Measurements from ENCODE around the gene NTNG2. TPM values are rescaled to one million over a fixed set of nuclear protein-coding genes. Genes with fewer than 3 reads are reported as not detected.

Gene NTNG2
- total and polyA plus RNA-seq, 9 of the 15 experiments (the other 6 are each of a cell fraction or from before 2014, with no cell fraction given): 0.01 to 0.11 (median 0.09) TPM; not detected in 6

GRCh38 chr9:132228062-132228461 lies 66.2 kb downstream of the NTNG2 start:
- H3K36me3 ChIP-seq (ENCODE audit: control insufficient read depth, insufficient read depth, low read length): no peaks in the 10 kb centered on the region
- peaks cover 28 to 59% of the 10 kb centered on the region in 2 experiments; a peak in 4 of 5 replicates for H3K27me3 ChIP-seq (ENCODE audit: control insufficient read depth in 2 of 2, insufficient read depth in 2 of 2, low read length in 2 of 2)
- DNase-seq (ENCODE audit: extremely low read depth in 1 of 4, low spot score in 3 of 4) (no peak), FAIRE-seq (no peak), ATAC-seq (no peak)
- H3K4me1 ChIP-seq (replicated peaks in 1 of 2; ENCODE audit: control insufficient read depth in 2 of 2, insufficient read depth in 2 of 2, low read length in 2 of 2): peaks cover 0 to 3% of the 10 kb centered on the region in 2 experiments; a peak in 1 of 5 replicates
- 0% methylated on average over 7 of the region's 12 CpGs for WGBS (ENCODE audit: insufficient coverage, low coverage, missing lambda C conversion rate)
- no peak overlapping the region for H2AFZ ChIP-seq (ENCODE audit: low read depth, low read length)
- H3K4me2 ChIP-seq (ENCODE audit: insufficient read depth, low read length): no peak overlapping the region
- peaks cover 12% of the 10 kb centered on the region for H4K20me1 ChIP-seq (replicated peaks; ENCODE audit: control insufficient read depth, insufficient read depth, low read length)
- H3K9me1 ChIP-seq (ENCODE audit: control insufficient read depth, insufficient read depth, low read length): no peaks in the 10 kb centered on the region
- no TSS peak for BruUV-seq (replicated peaks)
- in situ Hi-C loops (cut with MboI) (no loop called here), intact Hi-C loops (cut with micrococcal nuclease) (no loop called here)
- ChIA-PET POLR2A (interaction anchor here (0.6 to 1.4 kb wide), 2 partner anchors 8 to 60 kb away, joined by 3 to 4 read pairs; no protein-coding TSS in a partner anchor), CTCF (ENCODE audit: low intra/inter-chr PET ratio) (no interaction called here)
- no peaks in the 10 kb centered on the region for H3K9me3 ChIP-seq (replicated peaks; ENCODE audit: control insufficient read depth, insufficient read depth, low read depth, low read length)
- peak overlapping the region in 1 of 2 experiments; percentile 20; a peak in 1 of 4 replicates for H3K9ac ChIP-seq (ENCODE audit: insufficient read depth in 1 of 2, low read depth in 2 of 2, low read length in 2 of 2)
- no peak for TF ChIP-seq MXD1 (CRISPR knock-in tag; IDR thresholded peaks at IDR 0.05; ENCODE audit: borderline replicate concordance, poor library complexity, severe bottlenecking)
- TF ChIP-seq MBD1 (CRISPR knock-in tag; IDR thresholded peaks at IDR 0.05): no peak
- TF ChIP-seq PBX2 (CRISPR knock-in tag; IDR thresholded peaks at IDR 0.05; ENCODE audit: low read depth): no peak
- 0 out of 2 replicates have a peak, but pooled peaks have one; percentile 12 for TF ChIP-seq PBX2 (tag; conservative IDR thresholded peaks at IDR 0.05; ENCODE audit: low read depth)
- TF ChIP-seq SOX6 (IDR thresholded peaks at IDR 0.05): no peak
- TF ChIP-seq GATA2 (CRISPR knock-in tag; IDR thresholded peaks at IDR 0.05): no peak
- no peak for TF ChIP-seq ZBTB5 (IDR thresholded peaks at IDR 0.05)
- peak; percentile 2 for TF ChIP-seq MEIS2 (IDR thresholded peaks at IDR 0.05; ENCODE audit: partially characterized antibody)
- TF ChIP-seq CEBPB (tag; IDR thresholded peaks at IDR 0.05): no peak
- no peaks in the 10 kb centered on the region for H3K79me2 ChIP-seq (ENCODE audit: control insufficient read depth, insufficient read depth, low read length)
- H3K4me3 ChIP-seq: no peak overlapping the region
- no peak overlapping the region for H3K27ac ChIP-seq (ENCODE audit: extremely low read depth, low read depth, low read length)
